HEK293 (cell line): ENCODE results near the gene DNER.

Experiments
- HOXC10 ChIP-seq: sonication (generic); formaldehyde crosslinking; IDR thresholded peaks from 2 replicates; pipeline ENCODE4 v1.8.1; 2023; ENCODE audit warnings: mild to moderate bottlenecking, missing genetic modification reagents
- REST ChIP-seq: fragments of 450-650 bp; formaldehyde crosslinking; IDR thresholded peaks from 2 replicates; pipeline ENCODE4 v1.5.1; 2016; ENCODE audit warnings: missing biosample characterization, missing genetic modification characterization
- TF ChIP-seq, protein P1 (sequence below): fragments of 450-650 bp; formaldehyde crosslinking; IDR thresholded peaks from 2 replicates; pipeline ENCODE4 v1.5.1; 2016; ENCODE audit warnings: missing biosample characterization, missing genetic modification characterization

GRCh38 chr2:229492034-229492433 lies 222.3 kb downstream of the DNER start:
- TF ChIP-seq REST (tag by site-specific recombination) (no peak), HOXC10 (CRISPR knock-in tag) (no peak)
- TF ChIP-seq, protein P1, sequence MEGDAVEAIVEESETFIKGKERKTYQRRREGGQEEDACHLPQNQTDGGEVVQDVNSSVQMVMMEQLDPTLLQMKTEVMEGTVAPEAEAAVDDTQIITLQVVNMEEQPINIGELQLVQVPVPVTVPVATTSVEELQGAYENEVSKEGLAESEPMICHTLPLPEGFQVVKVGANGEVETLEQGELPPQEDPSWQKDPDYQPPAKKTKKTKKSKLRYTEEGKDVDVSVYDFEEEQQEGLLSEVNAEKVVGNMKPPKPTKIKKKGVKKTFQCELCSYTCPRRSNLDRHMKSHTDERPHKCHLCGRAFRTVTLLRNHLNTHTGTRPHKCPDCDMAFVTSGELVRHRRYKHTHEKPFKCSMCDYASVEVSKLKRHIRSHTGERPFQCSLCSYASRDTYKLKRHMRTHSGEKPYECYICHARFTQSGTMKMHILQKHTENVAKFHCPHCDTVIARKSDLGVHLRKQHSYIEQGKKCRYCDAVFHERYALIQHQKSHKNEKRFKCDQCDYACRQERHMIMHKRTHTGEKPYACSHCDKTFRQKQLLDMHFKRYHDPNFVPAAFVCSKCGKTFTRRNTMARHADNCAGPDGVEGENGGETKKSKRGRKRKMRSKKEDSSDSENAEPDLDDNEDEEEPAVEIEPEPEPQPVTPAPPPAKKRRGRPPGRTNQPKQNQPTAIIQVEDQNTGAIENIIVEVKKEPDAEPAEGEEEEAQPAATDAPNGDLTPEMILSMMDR (tag by site-specific recombination), result no peak
